H9 (cell line): ENCODE results near the gene MAP9. TPM values are rescaled to one million over a fixed set of nuclear protein-coding genes. Genes with fewer than 3 reads are reported as not detected.

Experiments
- DNase-seq: peaks from one replicate; pipeline ENCODE4 v3.0.0-alpha.2; 2017
- H2AFZ ChIP-seq: one replicate; pipeline ENCODE4 v1.6.1; 2013; ENCODE audit warnings: mild to moderate bottlenecking, low read length, control low read depth, moderate library complexity
- H2AK5ac ChIP-seq: 2 replicates; pipeline ENCODE4 v1.6.1; 2013; ENCODE audit warnings: low read length, control low read depth, mixed read lengths; ENCODE audit not compliant: insufficient read length
- H2BK120ac ChIP-seq: one replicate; pipeline ENCODE4 v1.6.1; 2013; ENCODE audit warnings: low read depth, mild to moderate bottlenecking, low read length, control low read depth, inconsistent platforms; ENCODE audit not compliant: poor library complexity, severe bottlenecking
- H2BK12ac ChIP-seq: 2 replicates; pipeline ENCODE4 v1.6.1; 2013; ENCODE audit warnings: low read length, control low read depth, mixed read lengths, low read depth; ENCODE audit not compliant: insufficient read length
- H2BK15ac ChIP-seq: 2 replicates; pipeline ENCODE4 v1.6.1; 2013; ENCODE audit warnings: low read depth, low read length, control low read depth
- H2BK20ac ChIP-seq: one replicate; pipeline ENCODE4 v1.6.1; 2013; ENCODE audit warnings: low read depth, mild to moderate bottlenecking, low read length, control low read depth, inconsistent platforms; ENCODE audit not compliant: poor library complexity, severe bottlenecking
- H2BK5ac ChIP-seq: 2 replicates; pipeline ENCODE4 v1.6.1; 2013; ENCODE audit warnings: low read length, control low read depth, mixed read lengths; ENCODE audit not compliant: insufficient read length
- H3K14ac ChIP-seq: 2 replicates; pipeline ENCODE4 v1.6.1; 2013; ENCODE audit warnings: low read length, control low read depth; ENCODE audit not compliant: insufficient read depth
- H3K18ac ChIP-seq: 2 replicates; pipeline ENCODE4 v1.6.1; 2013; ENCODE audit warnings: low read depth, mild to moderate bottlenecking, mixed read lengths, low read length, control low read depth; ENCODE audit not compliant: insufficient read length
- H3K23ac ChIP-seq: 2 replicates; pipeline ENCODE4 v1.6.1; 2013; ENCODE audit warnings: low read length, control low read depth, mixed read lengths, low read depth; ENCODE audit not compliant: insufficient read length
- H3K23me2 ChIP-seq: 2 replicates; pipeline ENCODE4 v1.6.1; 2013; ENCODE audit warnings: low read depth, mild to moderate bottlenecking, mixed read lengths, low read length, control low read depth; ENCODE audit not compliant: insufficient read length, poor library complexity, severe bottlenecking
- H3K27ac ChIP-seq: 2 replicates; pipeline ENCODE4 v1.5.1; 2013; ENCODE audit warnings: low read length, control low read depth, mixed read lengths, low read depth; ENCODE audit not compliant: insufficient read length
- H3K27me3 ChIP-seq: 2 replicates; pipeline ENCODE4 v1.6.1; 2013; ENCODE audit warnings: low read length, control low read depth, inconsistent platforms; ENCODE audit not compliant: insufficient read depth
- H3K4ac ChIP-seq: 2 replicates; pipeline ENCODE4 v1.6.1; 2013; ENCODE audit warnings: low read depth, mild to moderate bottlenecking, control low read depth, inconsistent platforms, low read length, moderate library complexity
- H3K4me1 ChIP-seq: 2 replicates; pipeline ENCODE4 v1.6.1; 2013; ENCODE audit warnings: low read length, control low read depth, inconsistent platforms; ENCODE audit not compliant: insufficient read depth
- H3K4me2 ChIP-seq: 2 replicates; pipeline ENCODE4 v1.6.1; 2013; ENCODE audit warnings: low read length, control low read depth, mixed read lengths; ENCODE audit not compliant: insufficient read length, insufficient read depth
- H3K56ac ChIP-seq: 2 replicates; pipeline ENCODE4 v1.6.1; 2013; ENCODE audit warnings: low read depth, mild to moderate bottlenecking, mixed read lengths, low read length, control low read depth; ENCODE audit not compliant: insufficient read length
- H3K79me1 ChIP-seq: 2 replicates; pipeline ENCODE4 v1.6.1; 2013; ENCODE audit warnings: low read depth, mild to moderate bottlenecking, moderate library complexity, low read length, control low read depth, inconsistent platforms; ENCODE audit not compliant: insufficient read depth, poor library complexity, severe bottlenecking
- H3K79me2 ChIP-seq: 2 replicates; pipeline ENCODE4 v1.6.1; 2013; ENCODE audit warnings: low read length, control low read depth, inconsistent platforms; ENCODE audit not compliant: insufficient read depth
- H3K9ac ChIP-seq: 2 replicates; pipeline ENCODE4 v1.6.1; 2013; ENCODE audit warnings: low read length, control low read depth, mixed read lengths; ENCODE audit not compliant: insufficient read length; ENCODE audit errors: extremely low read depth
- H3K9me3 ChIP-seq: one replicate; pipeline ENCODE4 v1.6.1; 2013; ENCODE audit warnings: low read depth, low read length, inconsistent platforms; ENCODE audit not compliant: control insufficient read depth
- H3T11ph ChIP-seq: one replicate; pipeline ENCODE4 v1.6.1; 2013; ENCODE audit warnings: mild to moderate bottlenecking, low read length, control low read depth, inconsistent platforms
- H4K20me1 ChIP-seq: one replicate; pipeline ENCODE4 v1.6.1; 2013; ENCODE audit not compliant: control insufficient read depth, insufficient read length, insufficient read depth
- H4K5ac ChIP-seq: 2 replicates; pipeline ENCODE4 v1.6.1; 2013; ENCODE audit warnings: low read depth, mild to moderate bottlenecking, mixed read lengths, low read length, control low read depth; ENCODE audit not compliant: insufficient read length
- H4K8ac ChIP-seq: replicated peaks from 2 replicates; pipeline ENCODE4 v1.6.1; 2013; ENCODE audit warnings: low read length, control low read depth, mixed read lengths, low read depth; ENCODE audit not compliant: insufficient read length
- H4K91ac ChIP-seq: 2 replicates; pipeline ENCODE4 v1.6.1; 2013; ENCODE audit warnings: low read depth, mild to moderate bottlenecking, moderate library complexity, mixed read lengths, low read length, control low read depth; ENCODE audit not compliant: insufficient read length
- H3K27ac Mint-ChIP-seq, 3 experiments: 2 replicates in 2 of 3; 3 replicates in 1 of 3; pipeline ENCODE4 v1.8.0; 2020 to 2021; ENCODE audit warnings: mixed read lengths in 3 of 3, mild to moderate bottlenecking in 1 of 3, moderate library complexity in 1 of 3
- H3K27me3 Mint-ChIP-seq: 2 replicates; pipeline ENCODE4 v1.8.0; 2021; ENCODE audit warnings: low read depth, mild to moderate bottlenecking, moderate library complexity, mixed read lengths
- H3K36me3 Mint-ChIP-seq, 3 experiments: 2 replicates in 2 of 3; 3 replicates in 1 of 3; pipeline ENCODE4 v1.8.0; 2020 to 2021; ENCODE audit warnings: low read depth in 3 of 3, mixed read lengths in 3 of 3; ENCODE audit not compliant: insufficient read depth in 1 of 3
- H3K4me1 Mint-ChIP-seq, 2 experiments: 2 replicates each; pipeline ENCODE4 v1.8.0; 2020; ENCODE audit warnings: mixed read lengths in 2 of 2
- H3K4me3 Mint-ChIP-seq, 2 experiments: 2 replicates in 1 of 2; 3 replicates in 1 of 2; pipeline ENCODE4 v1.8.0; 2020 to 2021; ENCODE audit warnings: mild to moderate bottlenecking in 2 of 2, mixed read lengths in 2 of 2, moderate library complexity in 1 of 2
- H3K9me3 Mint-ChIP-seq, 2 experiments: 2 replicates in 1 of 2; 3 replicates in 1 of 2; pipeline ENCODE4 v1.8.0; 2020; ENCODE audit warnings: mild to moderate bottlenecking in 2 of 2, mixed read lengths in 2 of 2, moderate library complexity in 1 of 2
- WGBS: extraction: QIAGEN DNeasy Blood & Tissue Kit; methylation state at CpG from one replicate; pipeline ENCODE4 v1.1.7; 2013; ENCODE audit warnings: missing lambda C conversion rate, low lambda C conversion rate, mixed read lengths; ENCODE audit not compliant: insufficient read length; ENCODE audit errors: extremely low coverage; 5-methylcytosine and 5-hydroxymethylcytosine counted together
- total RNA-seq: library from RNA; stranded (reverse); gene quantifications from 2 replicates; pipeline ENCODE4 v1.2.1, GENCODE V29; 2021
- TF ChIP-seq, protein P1 (sequence below): fragments of 200-600 bp; sonication (generic); conservative IDR thresholded peaks from 3 replicates; pipeline ENCODE4 v1.8.0; 2021; ENCODE audit warnings: antibody characterized with exemption, mild to moderate bottlenecking

Gene MAP9
- total RNA-seq, 1 experiment from 2014 or later, result 15.4 TPM

DNA sequence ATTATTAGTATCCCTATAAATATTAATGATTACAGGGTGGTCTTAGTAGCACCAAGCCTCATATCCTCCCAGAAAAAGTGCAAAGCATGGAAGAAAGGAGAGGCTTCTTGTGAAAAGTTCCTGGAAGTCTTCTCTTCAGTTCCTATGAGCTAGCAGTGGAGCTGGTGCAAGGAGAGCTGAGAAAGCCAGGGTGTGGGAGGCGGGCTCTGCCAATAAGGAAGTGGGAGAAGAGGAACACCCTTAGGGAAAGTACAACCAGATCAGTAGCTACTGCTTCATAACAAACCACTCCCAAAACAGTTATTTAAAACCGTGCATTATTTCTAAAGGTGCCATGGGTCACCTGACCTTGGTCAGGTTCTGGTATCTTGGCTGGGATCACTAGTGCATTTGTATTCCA is 72.4 kb downstream of the MAP9 start:
- Histone ChIP-seq H3K4ac (no peak overlapping the region), H3K9ac (no peak overlapping the region), H3K79me2 (no peaks in the 10 kb centered on the region), H2BK12ac (no peak overlapping the region), H2BK120ac (no peak overlapping the region), H2AFZ (no peak overlapping the region), H3K27ac (no peak overlapping the region), H3K4me1 (no peaks in the 10 kb centered on the region; the same call in 1 of the 2 replicates), H3K14ac (no peak overlapping the region), H4K20me1 (no peaks in the 10 kb centered on the region), H3K23ac (no peak overlapping the region), H3T11ph (no peak overlapping the region), H3K9me3 (no peaks in the 10 kb centered on the region), H3K4me2 (no peak overlapping the region), H3K27me3 (no peaks in the 10 kb centered on the region), H2AK5ac (no peak overlapping the region), H4K8ac (no peak overlapping the region), H2BK15ac (no peak overlapping the region), H2BK20ac (no peak overlapping the region), H3K79me1 (no peaks in the 10 kb centered on the region), H4K5ac (no peak overlapping the region), H3K56ac (no peak overlapping the region), H4K91ac (no peak overlapping the region), H3K18ac (no peak overlapping the region), H2BK5ac (no peak overlapping the region), H3K23me2 (no peaks in the 10 kb centered on the region)
- no peak for DNase-seq
- H3K4me3 Mint-ChIP-seq, result no peak overlapping the region
- no peaks in the 10 kb centered on the region for H3K27me3 Mint-ChIP-seq
- H3K27ac Mint-ChIP-seq, result no peak overlapping the region
- peaks cover 0 to 5% (median 4%) of the 10 kb centered on the region in 3 experiments; a peak in 4 of 7 replicates for H3K36me3 Mint-ChIP-seq
- no CpG with 5 or more reads among the region's 2 CpGs for WGBS
- TF ChIP-seq, protein P1, sequence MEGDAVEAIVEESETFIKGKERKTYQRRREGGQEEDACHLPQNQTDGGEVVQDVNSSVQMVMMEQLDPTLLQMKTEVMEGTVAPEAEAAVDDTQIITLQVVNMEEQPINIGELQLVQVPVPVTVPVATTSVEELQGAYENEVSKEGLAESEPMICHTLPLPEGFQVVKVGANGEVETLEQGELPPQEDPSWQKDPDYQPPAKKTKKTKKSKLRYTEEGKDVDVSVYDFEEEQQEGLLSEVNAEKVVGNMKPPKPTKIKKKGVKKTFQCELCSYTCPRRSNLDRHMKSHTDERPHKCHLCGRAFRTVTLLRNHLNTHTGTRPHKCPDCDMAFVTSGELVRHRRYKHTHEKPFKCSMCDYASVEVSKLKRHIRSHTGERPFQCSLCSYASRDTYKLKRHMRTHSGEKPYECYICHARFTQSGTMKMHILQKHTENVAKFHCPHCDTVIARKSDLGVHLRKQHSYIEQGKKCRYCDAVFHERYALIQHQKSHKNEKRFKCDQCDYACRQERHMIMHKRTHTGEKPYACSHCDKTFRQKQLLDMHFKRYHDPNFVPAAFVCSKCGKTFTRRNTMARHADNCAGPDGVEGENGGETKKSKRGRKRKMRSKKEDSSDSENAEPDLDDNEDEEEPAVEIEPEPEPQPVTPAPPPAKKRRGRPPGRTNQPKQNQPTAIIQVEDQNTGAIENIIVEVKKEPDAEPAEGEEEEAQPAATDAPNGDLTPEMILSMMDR, result no peak
- H3K9me3 Mint-ChIP-seq, result peaks cover 3 to 6% of the 10 kb centered on the region in 2 experiments
- H3K4me1 Mint-ChIP-seq, result peaks cover 4 to 6% of the 10 kb centered on the region in 2 experiments
